ENCODE measurements around the gene GFY. TPM values are rescaled to one million over a fixed set of nuclear protein-coding genes. Genes with fewer than 3 reads are reported as not detected.

The GFY gene
- total and polyA plus RNA-seq, 9 of the 15 experiments (the other 6 are each of a cell fraction or from before 2014, with no cell fraction given), result 0.06 to 0.40 (median 0.19) TPM; not detected in 3

GRCh38 chr19:49391581-49392399, 33.4 kb upstream of the GFY start (continued):
- TF ChIP-seq, protein P1, sequence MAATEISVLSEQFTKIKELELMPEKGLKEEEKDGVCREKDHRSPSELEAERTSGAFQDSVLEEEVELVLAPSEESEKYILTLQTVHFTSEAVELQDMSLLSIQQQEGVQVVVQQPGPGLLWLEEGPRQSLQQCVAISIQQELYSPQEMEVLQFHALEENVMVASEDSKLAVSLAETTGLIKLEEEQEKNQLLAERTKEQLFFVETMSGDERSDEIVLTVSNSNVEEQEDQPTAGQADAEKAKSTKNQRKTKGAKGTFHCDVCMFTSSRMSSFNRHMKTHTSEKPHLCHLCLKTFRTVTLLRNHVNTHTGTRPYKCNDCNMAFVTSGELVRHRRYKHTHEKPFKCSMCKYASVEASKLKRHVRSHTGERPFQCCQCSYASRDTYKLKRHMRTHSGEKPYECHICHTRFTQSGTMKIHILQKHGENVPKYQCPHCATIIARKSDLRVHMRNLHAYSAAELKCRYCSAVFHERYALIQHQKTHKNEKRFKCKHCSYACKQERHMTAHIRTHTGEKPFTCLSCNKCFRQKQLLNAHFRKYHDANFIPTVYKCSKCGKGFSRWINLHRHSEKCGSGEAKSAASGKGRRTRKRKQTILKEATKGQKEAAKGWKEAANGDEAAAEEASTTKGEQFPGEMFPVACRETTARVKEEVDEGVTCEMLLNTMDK (IDR thresholded peaks at IDR 0.05; ENCODE audit: borderline replicate concordance, insufficient read depth, low read depth, low read length, poor library complexity, severe bottlenecking), result peak; percentile 23
- TF ChIP-seq NONO (IDR thresholded peaks at IDR 0.05; ENCODE audit: low read depth in 2 of 2, low read length in 1 of 2) (no peak), EZH2 (IDR thresholded peaks at IDR 0.05; ENCODE audit: borderline replicate concordance, low read depth, low read length) (no peak), GTF2F1 (IDR thresholded peaks at IDR 0.05; ENCODE audit: low read depth, low read length) (no peak), SIN3A (IDR thresholded peaks at IDR 0.05; ENCODE audit: borderline replicate concordance in 2 of 2, control insufficient read depth in 1 of 2, low read depth in 2 of 2, low read length in 2 of 2) (no peak), L3MBTL2 (IDR thresholded peaks at IDR 0.05) (0 out of 2 replicates have a peak, but pooled peaks have one; percentile 46), YY1 (IDR thresholded peaks at IDR 0.05; ENCODE audit: borderline replicate concordance in 1 of 3, control insufficient read depth in 1 of 3, extremely low read depth in 1 of 3, insufficient read depth in 3 of 3, insufficient read length in 1 of 3, insufficient replicate concordance in 2 of 3, low read depth in 1 of 3, low read length in 2 of 3) (peak in 1 of 3 experiments; percentile 48), ZNF445 (CRISPR knock-in tag; IDR thresholded peaks at IDR 0.05; ENCODE audit: low read depth) (no peak), TAF15 (IDR thresholded peaks at IDR 0.05; ENCODE audit: low read depth, low read length) (no peak), HLTF (IDR thresholded peaks at IDR 0.05) (peak; percentile 95; the same call in 1 of the 2 replicates), CEBPG (CRISPR knock-in tag; IDR thresholded peaks at IDR 0.05) (no peak), CEBPG (tag; conservative IDR thresholded peaks at IDR 0.05 in 1 of 2, IDR thresholded peaks at IDR 0.05 in 1 of 2) (no peak), SRSF1 (IDR thresholded peaks at IDR 0.05; ENCODE audit: low read depth, low read length) (no peak), ZNF444 (CRISPR knock-in tag; IDR thresholded peaks at IDR 0.05) (no peak), FUS (optimal IDR thresholded peaks at IDR 0.05; ENCODE audit: low read depth, low read length) (no peak), RCOR1 (IDR thresholded peaks at IDR 0.05; ENCODE audit: borderline replicate concordance in 1 of 2, low read depth in 2 of 2, low read length in 2 of 2) (peak; percentile 29 to 64; a peak in 1 of 4 replicates), NR2F6 (CRISPR knock-in tag; IDR thresholded peaks at IDR 0.05) (no peak), CBX5 (IDR thresholded peaks at IDR 0.05; ENCODE audit: borderline replicate concordance, low read depth) (no peak)
- TF ChIP-seq, protein P2, sequence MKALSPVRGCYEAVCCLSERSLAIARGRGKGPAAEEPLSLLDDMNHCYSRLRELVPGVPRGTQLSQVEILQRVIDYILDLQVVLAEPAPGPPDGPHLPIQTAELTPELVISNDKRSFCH (CRISPR knock-in tag; IDR thresholded peaks at IDR 0.05), result no peak
- TF ChIP-seq, protein P2 (tag; IDR thresholded peaks at IDR 0.05), result no peak
- TF ChIP-seq, protein P3, sequence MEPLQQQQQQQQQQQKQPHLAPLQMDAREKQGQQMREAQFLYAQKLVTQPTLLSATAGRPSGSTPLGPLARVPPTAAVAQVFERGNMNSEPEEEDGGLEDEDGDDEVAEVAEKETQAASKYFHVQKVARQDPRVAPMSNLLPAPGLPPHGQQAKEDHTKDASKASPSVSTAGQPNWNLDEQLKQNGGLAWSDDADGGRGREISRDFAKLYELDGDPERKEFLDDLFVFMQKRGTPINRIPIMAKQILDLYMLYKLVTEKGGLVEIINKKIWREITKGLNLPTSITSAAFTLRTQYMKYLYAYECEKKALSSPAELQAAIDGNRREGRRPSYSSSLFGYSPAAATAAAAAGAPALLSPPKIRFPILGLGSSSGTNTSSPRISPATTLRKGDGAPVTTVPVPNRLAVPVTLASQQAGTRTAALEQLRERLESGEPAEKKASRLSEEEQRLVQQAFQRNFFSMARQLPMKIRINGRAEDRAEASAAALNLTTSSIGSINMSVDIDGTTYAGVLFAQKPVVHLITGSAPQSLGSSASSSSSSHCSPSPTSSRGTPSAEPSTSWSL (CRISPR knock-in tag; IDR thresholded peaks at IDR 0.05; ENCODE audit: borderline replicate concordance), result no peak
- TF ChIP-seq, protein P4, sequence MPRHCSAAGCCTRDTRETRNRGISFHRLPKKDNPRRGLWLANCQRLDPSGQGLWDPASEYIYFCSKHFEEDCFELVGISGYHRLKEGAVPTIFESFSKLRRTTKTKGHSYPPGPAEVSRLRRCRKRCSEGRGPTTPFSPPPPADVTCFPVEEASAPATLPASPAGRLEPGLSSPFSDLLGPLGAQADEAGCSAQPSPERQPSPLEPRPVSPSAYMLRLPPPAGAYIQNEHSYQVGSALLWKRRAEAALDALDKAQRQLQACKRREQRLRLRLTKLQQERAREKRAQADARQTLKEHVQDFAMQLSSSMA (CRISPR knock-in tag; IDR thresholded peaks at IDR 0.05), result no peak
